Urinary bladder (tissue), 4 donors: ENCODE measurements around the gene RASA4. TPM values are rescaled to one million over a fixed set of nuclear protein-coding genes. Genes with fewer than 3 reads are reported as not detected.
"Not testable (repeated sequence)": the region's sequence is repeated elsewhere in the genome, so short reads cannot be mapped to it uniquely, and the experiment has no call there.

Source experiments
- DNase-seq: peaks from one replicate; pipeline ENCODE4 v3.0.0-alpha.2; 2015; ENCODE audit errors: extremely low spot score
- H3K27ac ChIP-seq: one replicate; pipeline ENCODE4 v1.5.1; 2013; ENCODE audit warnings: low read depth, mild to moderate bottlenecking, moderate library complexity
- H3K36me3 ChIP-seq: one replicate; pipeline ENCODE4 v1.6.1; 2013; ENCODE audit warnings: mild to moderate bottlenecking, moderate library complexity; ENCODE audit not compliant: insufficient read depth
- H3K4me1 ChIP-seq: one replicate; pipeline ENCODE4 v1.6.1; 2013; ENCODE audit warnings: mild to moderate bottlenecking, moderate library complexity; ENCODE audit not compliant: insufficient read depth
- H3K4me3 ChIP-seq: one replicate; pipeline ENCODE4 v1.5.1; 2013; ENCODE audit warnings: low read depth, low read length
- WGBS: extraction: QIAGEN DNeasy Blood & Tissue Kit; methylation state at CpG from one replicate; pipeline ENCODE4 v1.1.7; 2013; 5-methylcytosine and 5-hydroxymethylcytosine counted together
- polyA plus RNA-seq: library from polyadenylated mRNA; stranded (reverse); fragments of 200-250 nt; gene quantifications from one replicate; pipeline ENCODE4 v1.2.3, GENCODE V29; 2013
- total RNA-seq: library from RNA; depleted of rRNA; stranded (reverse); fragments of >200 nt; gene quantifications from one replicate; pipeline ENCODE4 v1.2.3, GENCODE V29; 2014
- donor health status: healthy with polysubstance abuse.
- donor health status: healthy.

RASA4 gene
- total RNA-seq (30.9 TPM), polyA plus RNA-seq (74.3 TPM)

DNA sequence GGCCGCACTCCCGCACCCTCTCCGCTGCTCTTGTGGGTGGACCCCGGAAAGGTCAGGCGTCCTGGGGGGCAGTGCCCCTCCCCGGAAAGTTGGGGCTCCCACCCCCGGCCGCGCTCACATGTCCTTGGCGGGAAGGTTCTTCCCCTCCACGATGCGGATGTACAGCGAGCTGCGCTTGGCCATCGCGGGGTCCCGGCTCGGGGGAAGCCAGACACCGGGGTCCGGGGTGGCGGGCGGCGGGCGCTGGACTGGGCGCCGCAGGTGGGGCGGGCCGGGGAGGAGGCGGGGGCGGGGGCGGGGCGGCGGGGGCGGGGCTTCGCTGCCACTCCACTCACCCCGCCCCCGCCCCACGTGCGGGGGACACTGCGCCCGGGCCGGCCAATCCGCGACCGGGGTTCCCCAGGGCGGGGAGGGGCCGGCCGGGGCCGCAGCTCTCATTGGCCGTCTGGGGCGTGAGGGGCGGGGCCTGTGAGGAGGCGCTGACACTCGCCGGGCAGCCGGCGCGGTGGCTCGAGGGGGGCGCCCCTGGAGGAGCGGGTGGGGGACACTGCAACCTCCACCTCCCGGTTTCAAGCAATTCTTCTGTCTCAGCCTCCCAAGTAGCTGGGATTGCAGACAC lies at the start of gene RASA4:
RASA4 (minus strand) TSS at position 250 of the 619 bp plus-strand sequence; CDS start at position 183, 67 bp downstream.
- H3K27ac ChIP-seq = not testable (repeated sequence)
- under 1% methylated on average over 18 of the region's 62 CpGs for WGBS
- peak within 1 kb of the TSS; percentile 43 for H3K4me3 ChIP-seq

DNA sequence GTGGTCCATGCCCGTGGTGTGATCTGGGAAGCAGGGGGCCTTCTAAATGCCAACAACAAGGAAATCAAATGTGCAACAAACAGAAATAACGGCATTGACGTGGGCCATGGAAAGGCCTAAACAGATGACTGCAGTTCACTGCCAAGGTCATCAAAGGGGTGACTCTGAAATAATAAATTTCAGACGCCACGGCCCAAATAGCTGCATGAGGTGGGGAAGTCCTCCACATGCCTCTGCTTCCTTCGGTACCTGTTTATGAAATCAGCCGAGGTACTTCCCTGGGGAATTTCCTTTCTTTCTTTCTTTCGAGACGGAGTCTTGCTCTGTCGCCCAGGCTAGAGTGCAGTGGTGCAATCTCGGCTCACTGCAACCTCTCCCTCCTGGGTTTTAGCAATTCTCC lies 48.2 kb upstream of the RASA4 start:
- not testable (repeated sequence) for H3K4me3 ChIP-seq, H3K4me1 ChIP-seq, DNase-seq, H3K36me3 ChIP-seq, H3K27ac ChIP-seq
- WGBS = 82% methylated on average over 4 of the region's 11 CpGs

More for the DNA sequence above, at the start of gene RASA4:
- not testable (repeated sequence) for H3K36me3 ChIP-seq, DNase-seq, H3K4me1 ChIP-seq

DNA sequence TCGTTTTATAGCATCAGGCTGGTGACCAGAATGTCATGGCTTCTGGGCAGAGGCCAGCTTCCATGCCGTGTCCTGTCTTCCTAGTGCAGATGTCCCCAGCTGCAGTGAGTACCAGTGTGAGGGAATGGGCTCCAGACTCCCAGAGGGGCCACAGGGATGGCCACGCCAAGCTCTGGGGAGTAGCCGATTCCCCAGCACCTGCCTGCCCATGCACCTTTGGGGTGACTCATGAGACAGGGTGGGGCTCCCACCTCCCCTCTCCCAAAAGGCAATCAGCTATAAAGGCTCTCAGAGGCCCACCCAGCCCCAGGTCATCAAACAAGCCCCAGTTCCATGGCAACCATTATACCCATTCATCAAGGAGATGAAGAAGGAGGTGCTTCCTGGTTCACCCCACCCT lies 33.4 kb upstream of the RASA4 start, which contains the start of gene SPDYE2B:
SPDYE2B (plus strand) TSS at position 396 of the 400 bp plus-strand sequence. CDS start 2,030 bp downstream, outside the sequence.
- DNase-seq, H3K4me1 ChIP-seq, H3K4me3 ChIP-seq, H3K27ac ChIP-seq, H3K36me3 ChIP-seq: not testable (repeated sequence)
- no CpG with 5 or more reads among the region's 4 CpGs for WGBS

DNA sequence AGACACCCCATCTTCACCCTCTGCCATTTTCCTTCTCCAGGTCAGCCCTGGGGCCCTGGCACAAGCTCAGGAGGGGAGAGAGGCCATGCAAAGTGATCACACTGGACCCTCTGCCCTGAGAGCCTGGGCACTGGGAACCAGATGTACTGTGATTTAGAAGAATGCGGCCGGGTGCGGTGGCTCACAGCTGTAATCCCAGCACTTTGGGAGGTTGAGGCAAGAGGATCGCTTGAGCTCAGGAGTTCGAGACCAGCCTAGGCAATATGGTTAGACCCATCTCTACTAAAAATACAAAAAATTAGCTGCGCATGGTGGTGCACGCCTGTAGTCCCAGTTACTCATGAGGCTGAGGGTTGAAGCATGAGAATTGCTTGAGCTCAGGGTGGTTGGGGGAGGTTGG lies 31.3 kb upstream of the RASA4 start:
- not testable (repeated sequence) for H3K4me1 ChIP-seq, H3K4me3 ChIP-seq, H3K36me3 ChIP-seq, DNase-seq, H3K27ac ChIP-seq
- 96% methylated on average over 5 of the region's 7 CpGs for WGBS

DNA sequence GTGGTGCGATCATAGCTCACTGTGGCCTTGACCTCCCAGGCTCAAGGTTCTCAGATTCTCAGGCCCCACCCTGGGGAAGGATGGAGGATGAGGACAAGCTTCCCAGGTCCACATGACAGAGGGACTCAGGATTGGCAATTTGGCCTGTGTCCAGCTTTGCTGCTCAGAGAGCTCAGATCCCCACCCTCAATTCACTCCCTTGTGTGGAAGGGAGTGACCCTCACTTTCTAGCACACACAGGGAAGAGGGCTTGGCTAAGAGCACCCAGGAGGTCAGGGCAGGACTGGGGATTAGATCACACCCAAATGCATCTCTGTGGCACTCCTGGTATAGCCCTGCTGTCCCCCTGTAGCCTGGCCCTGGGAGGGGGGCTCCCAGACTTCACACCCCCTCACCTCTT lies 26.8 kb upstream of the RASA4 start:
- no CpG with 5 or more reads among the region's 1 CpG for WGBS
- not testable (repeated sequence) for H3K27ac ChIP-seq, H3K36me3 ChIP-seq, DNase-seq, H3K4me3 ChIP-seq, H3K4me1 ChIP-seq

DNA sequence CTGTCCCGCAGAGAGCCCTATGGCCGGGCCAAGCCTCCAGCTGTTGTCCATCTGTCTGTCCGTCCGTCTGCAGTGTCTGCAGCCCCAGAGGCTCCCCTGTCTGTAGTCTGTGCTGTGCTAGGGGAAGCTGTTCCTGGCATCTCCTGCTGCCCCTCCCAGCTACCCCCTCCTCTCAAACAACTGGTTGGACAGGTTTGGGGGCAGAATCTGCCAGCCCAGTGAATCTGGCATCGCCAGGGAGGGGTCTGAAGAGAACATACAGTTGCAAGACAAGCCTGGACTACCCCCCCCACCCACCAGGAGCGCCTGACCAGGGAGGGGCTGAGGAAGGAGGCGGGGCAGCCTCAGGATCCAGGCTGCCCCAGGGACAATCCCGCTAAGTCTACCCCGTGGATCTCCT lies 26.1 kb upstream of the RASA4 start, which contains the start of gene UPK3BL1:
UPK3BL1 (minus strand) TSS at position 101 of the 400 bp plus-strand sequence; CDS start at position 51, 50 bp downstream.
- not testable (repeated sequence) for H3K27ac ChIP-seq, H3K4me3 ChIP-seq, H3K4me1 ChIP-seq, DNase-seq, H3K36me3 ChIP-seq
- no CpG with 5 or more reads among the region's 9 CpGs for WGBS

DNA sequence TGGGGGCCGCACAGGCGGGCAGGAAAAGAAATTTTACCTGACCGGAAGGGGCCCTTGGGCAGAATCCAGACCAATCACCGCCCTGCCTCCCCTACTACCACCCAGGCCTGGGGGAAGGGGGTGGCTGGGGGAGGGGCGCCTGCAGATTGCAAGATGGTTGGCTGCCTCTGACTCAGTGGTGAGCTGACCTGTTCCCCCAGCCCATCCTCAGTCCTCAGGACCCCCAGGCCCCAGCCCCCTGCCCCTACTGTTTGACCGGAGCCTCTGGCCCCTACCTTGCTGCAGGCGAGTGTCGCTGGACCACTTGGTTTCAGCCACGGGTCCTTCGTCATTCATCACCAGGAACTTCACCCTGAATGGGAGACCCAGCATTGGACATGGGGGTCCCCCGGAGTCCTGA lies 22.3 kb upstream of the RASA4 start:
- DNase-seq = not testable (repeated sequence)

DNA sequence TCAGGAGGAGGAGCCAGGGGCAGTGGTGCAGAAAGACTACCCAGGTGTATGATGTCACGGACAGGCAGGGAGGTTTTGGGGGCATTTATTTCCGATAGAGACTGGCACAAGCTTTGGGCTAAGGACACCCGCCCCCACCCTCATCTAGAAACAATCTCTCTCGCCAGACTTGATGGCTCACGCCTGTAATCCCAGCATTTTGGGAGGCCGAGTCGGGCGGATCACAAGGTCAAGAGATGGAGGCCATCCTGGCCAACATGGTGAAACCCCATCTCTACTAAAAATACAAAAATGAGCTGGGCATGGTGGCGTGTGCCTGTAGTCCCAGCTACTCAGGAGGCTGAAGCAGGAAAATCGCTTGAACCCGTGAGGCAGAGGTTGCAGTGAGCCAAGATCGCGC lies 20.4 kb upstream of the RASA4 start:
- DNase-seq, H3K4me3 ChIP-seq, H3K4me1 ChIP-seq, H3K27ac ChIP-seq, H3K36me3 ChIP-seq: not testable (repeated sequence)
- WGBS = 83% methylated on average over 8 of the region's 13 CpGs

More for the DNA sequence above, 22.3 kb upstream of the RASA4 start:
- WGBS = 89% methylated on average over 7 of the region's 11 CpGs
- H3K4me1 ChIP-seq, H3K4me3 ChIP-seq, H3K27ac ChIP-seq, H3K36me3 ChIP-seq: not testable (repeated sequence)

DNA sequence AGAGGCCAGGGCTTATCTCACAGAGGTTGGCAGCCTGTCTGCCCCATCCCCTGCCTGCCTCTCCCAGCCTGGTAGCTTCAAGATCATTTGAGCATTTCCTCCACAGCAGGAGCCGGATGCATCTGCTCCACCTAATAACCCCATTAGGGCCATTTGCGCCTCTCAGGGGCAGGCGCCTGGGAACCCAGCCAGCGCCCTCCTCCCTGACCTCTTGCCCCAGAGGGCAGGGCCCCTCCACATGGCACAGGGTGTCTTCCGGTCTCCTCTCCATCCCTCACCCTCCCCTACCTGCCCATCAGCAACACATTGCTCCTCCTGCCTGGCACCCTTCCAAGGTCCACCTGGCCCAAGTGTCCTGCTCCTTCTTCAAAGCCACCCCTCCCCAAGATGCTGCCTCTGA lies 18.8 kb upstream of the RASA4 start:
- WGBS = 100% methylated on average over 3 of the region's 5 CpGs
- H3K36me3 ChIP-seq, H3K4me1 ChIP-seq, H3K27ac ChIP-seq, DNase-seq, H3K4me3 ChIP-seq: not testable (repeated sequence)

DNA sequence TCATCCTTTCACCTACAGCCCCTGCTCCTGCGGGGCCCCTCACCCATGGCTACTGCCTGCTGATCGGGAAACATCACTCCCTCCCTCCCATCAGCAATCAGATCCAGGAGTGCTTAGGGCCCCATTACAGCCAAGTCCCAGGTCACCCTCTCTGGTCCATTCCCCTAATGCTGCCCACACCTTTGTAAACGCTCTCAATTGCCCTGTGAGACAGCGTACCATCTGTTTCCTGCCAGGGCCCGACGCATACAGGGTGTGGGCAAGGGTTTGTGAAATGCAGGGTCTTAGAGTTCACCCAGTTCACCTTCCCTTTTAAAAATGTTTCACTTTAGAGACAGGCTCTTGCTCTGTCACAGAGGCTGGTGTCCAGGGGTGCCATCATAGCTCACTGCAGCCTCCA lies 17.7 kb upstream of the RASA4 start:
- 84% methylated on average over 2 of the region's 6 CpGs for WGBS
- not testable (repeated sequence) for H3K4me3 ChIP-seq, H3K4me1 ChIP-seq, DNase-seq, H3K36me3 ChIP-seq, H3K27ac ChIP-seq

DNA sequence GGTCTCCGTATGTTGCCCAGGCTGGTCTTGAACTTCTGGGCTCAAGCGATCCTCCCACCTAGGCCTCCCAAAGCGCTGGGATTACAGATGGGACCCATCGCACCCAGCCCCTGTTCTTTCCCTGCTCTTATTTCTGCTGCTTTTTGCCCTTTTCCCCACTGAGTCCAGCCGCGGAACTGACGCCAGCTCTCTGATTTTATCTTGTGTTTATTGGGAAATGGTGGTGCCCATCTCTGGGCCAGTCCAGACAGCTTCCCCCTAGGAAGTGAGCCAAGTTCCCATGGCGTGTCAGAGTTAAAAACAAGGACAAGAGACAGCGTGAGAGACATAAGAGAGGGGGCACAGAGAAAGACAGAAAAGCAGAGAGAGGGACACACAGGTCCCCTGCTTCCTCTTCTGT lies 14.1 kb upstream of the RASA4 start:
- DNase-seq, H3K4me3 ChIP-seq, H3K4me1 ChIP-seq, H3K36me3 ChIP-seq, H3K27ac ChIP-seq: not testable (repeated sequence)
- WGBS = 77% methylated on average over 5 of the region's 9 CpGs

DNA sequence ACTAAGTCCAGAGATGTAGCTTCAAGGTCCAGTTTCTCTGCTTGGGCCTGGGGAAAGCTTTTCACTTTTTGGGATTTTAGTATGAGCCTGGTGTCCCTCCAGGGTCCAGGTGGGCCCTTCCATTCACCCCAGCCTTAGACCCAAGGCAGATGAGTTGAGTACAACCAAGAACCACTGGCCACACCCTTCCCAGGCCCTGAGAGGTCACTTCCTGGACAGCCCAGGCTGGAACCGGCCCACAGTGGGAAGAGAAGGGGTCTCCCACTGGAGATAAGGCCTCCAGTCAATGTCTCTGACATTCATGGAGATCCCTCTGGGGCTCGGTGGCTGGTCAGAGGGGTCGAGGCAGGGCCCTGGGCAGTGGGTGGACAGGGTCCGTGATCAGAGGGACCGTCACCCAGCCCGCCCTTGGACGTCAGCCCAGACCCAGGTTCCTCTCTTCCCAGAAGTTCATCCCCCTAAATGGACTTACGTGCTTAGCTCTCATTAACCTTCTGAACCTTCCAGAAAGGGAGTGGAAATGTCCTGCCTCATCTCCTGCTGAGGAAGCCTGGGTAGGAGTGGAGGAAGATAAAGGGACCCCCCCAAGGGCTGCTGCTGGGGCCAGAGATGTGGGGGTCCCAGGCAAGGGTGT lies 10.8 kb upstream of the RASA4 start:
- DNase-seq, H3K4me3 ChIP-seq, H3K27ac ChIP-seq, H3K4me1 ChIP-seq, H3K36me3 ChIP-seq: not testable (repeated sequence)
- WGBS = no CpG with 5 or more reads among the region's 8 CpGs

DNA sequence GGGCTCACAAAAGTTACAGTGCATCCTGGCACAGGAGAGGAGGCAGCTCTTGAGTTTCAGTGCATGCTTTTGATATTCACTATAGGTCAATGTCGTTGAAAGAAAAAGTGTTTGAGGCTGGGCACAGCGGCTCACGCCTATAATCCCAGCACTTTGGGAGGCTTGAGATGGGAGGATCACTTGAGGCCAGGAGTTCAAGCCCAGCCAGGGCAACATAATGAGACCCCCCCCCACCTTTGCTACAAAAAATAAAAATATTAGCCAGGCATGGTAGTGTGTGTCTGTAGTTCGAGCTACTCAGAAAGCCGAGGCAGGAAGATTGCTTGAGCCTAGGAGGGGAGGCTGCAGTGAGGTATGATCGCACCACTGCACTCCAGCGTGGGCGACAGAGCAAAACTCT lies 1.6 kb upstream of the RASA4 start:
- WGBS = 86% methylated on average over 5 of the region's 8 CpGs
- not testable (repeated sequence) for H3K36me3 ChIP-seq, H3K27ac ChIP-seq, DNase-seq, H3K4me1 ChIP-seq, H3K4me3 ChIP-seq

DNA sequence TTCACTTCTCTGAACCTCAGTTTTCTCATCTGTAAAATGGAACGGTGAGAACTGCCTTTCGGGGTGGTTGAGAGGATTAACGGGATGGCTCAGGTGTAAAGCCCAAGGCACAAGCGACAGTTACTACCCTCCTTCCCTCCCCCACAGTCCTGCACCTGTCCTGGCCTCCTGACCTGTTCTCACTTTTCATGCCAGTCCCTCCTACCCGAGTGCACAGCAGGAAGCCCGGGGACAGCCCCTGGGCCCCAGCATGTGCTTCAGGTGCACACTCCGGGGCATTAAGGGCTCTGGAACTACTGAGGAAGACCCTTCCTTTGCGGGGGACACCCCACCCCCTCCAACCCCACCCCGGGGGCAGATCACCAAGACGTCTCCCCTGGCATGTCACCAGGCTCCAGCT lies 626 bp downstream of the RASA4 start:
- DNase-seq, H3K4me1 ChIP-seq, H3K36me3 ChIP-seq, H3K27ac ChIP-seq, H3K4me3 ChIP-seq: not testable (repeated sequence)
- no CpG with 5 or more reads among the region's 10 CpGs for WGBS
